ENCODE results near the gene THSD4. TPM values are rescaled to one million over a fixed set of nuclear protein-coding genes. Genes with fewer than 3 reads are reported as not detected.

The THSD4 gene
- total RNA-seq, 1 experiment from 2014 or later: 65.4 TPM

GRCh38 chr15:71448688-71449114 is 333.4 kb downstream of the THSD4 start:
- POLR2A ChIA-PET: no interaction called here
- no peaks in the 10 kb centered on the region for H3K27me3 ChIP-seq (ENCODE audit: control insufficient read depth, insufficient read depth, low read length)
- in situ Hi-C loops (cut with HindIII; ENCODE audit: low pct_unique_long_range_greater_than_20kb, low sequenced_read_pairs): no loop called here
- H3K27ac ChIP-seq (ENCODE audit: low read length): no peak overlapping the region; the same call in 1 of the 2 replicates
- peak; percentile 56; the same call in 1 of the 2 replicates for ATAC-seq
- no peak for TF ChIP-seq SIN3A (IDR thresholded peaks at IDR 0.05; ENCODE audit: borderline replicate concordance, insufficient read depth, low read depth, low read length)
- peak; percentile 90 for TF ChIP-seq CTCF (IDR thresholded peaks at IDR 0.05)
- no peak for TF ChIP-seq TCF7L2 (IDR thresholded peaks at IDR 0.05; ENCODE audit: low read depth, low read length)
- no peak overlapping the region for H3K4me3 ChIP-seq (ENCODE audit: low read depth in 2 of 2, low read length in 2 of 2)
- DNase-seq (ENCODE audit: low read depth, low spot score): peak; percentile 57
- H3K9me3 ChIP-seq (ENCODE audit: control insufficient read depth, insufficient read depth, low read depth, low read length): no peaks in the 10 kb centered on the region
- H3K36me3 ChIP-seq (ENCODE audit: control insufficient read depth, insufficient read depth, low read length): no peaks in the 10 kb centered on the region
- CTCF ChIA-PET: no interaction called here
- BruUV-seq (replicated peaks): no TSS peak
- H3K4me1 ChIP-seq (ENCODE audit: control insufficient read depth, insufficient read depth, low read length): peaks cover 13% of the 10 kb centered on the region
- intact Hi-C loops (cut with micrococcal nuclease; ENCODE audit: unreplicated experiment): loop anchor here (2.0 to 10.0 kb wide), 4 partner anchors 164 to 554 kb away; partner anchors contain the start of genes LRRC49 and THAP10

- Histone ChIP-seq H3K27me3 (ENCODE audit: control insufficient read depth, insufficient read depth, low read length) (no peaks in the 10 kb centered on the region), H3K27ac (ENCODE audit: low read length) (no peak overlapping the region; the same call in 1 of the 2 replicates), H3K4me3 (ENCODE audit: low read depth in 2 of 2, low read length in 2 of 2) (no peak overlapping the region), H3K36me3 (ENCODE audit: control insufficient read depth, insufficient read depth, low read length) (no peaks in the 10 kb centered on the region), H3K4me1 (ENCODE audit: control insufficient read depth, insufficient read depth, low read length) (peaks cover 11% of the 10 kb centered on the region), H3K9me3 (ENCODE audit: control insufficient read depth, insufficient read depth, low read depth, low read length) (no peaks in the 10 kb centered on the region)
- ChIA-PET POLR2A (no interaction called here), CTCF (no interaction called here)
- TF ChIP-seq TCF7L2 (IDR thresholded peaks at IDR 0.05; ENCODE audit: low read depth, low read length): no peak
- TF ChIP-seq REST (IDR thresholded peaks at IDR 0.05; ENCODE audit: insufficient read depth in 1 of 2, low read depth in 2 of 2, low read length in 1 of 2): no peak
- TF ChIP-seq CTCF (IDR thresholded peaks at IDR 0.05): no peak
- no peak for TF ChIP-seq SIN3A (IDR thresholded peaks at IDR 0.05; ENCODE audit: borderline replicate concordance, insufficient read depth, low read depth, low read length)
- TF ChIP-seq POLR2AphosphoS5 (IDR thresholded peaks at IDR 0.05; ENCODE audit: low read depth, low read length): no peak
- intact Hi-C loops (cut with micrococcal nuclease; ENCODE audit: unreplicated experiment) (loop anchor here (2.0 to 10.0 kb wide), 4 partner anchors 165 to 555 kb away; partner anchors contain the start of genes LRRC49 and THAP10), in situ Hi-C loops (cut with HindIII; ENCODE audit: low pct_unique_long_range_greater_than_20kb, low sequenced_read_pairs) (no loop called here)
- DNase-seq (ENCODE audit: low read depth, low spot score) (no peak), ATAC-seq (no peak)
- BruUV-seq (replicated peaks): no TSS peak
Observed at GRCh38 chr15:71449363-71449762, 334.1 kb downstream of the THSD4 start.
